B cell (primary cell): Measurements from ENCODE around the gene NPTN. TPM values are rescaled to one million over a fixed set of nuclear protein-coding genes. Genes with fewer than 3 reads are reported as not detected.

Experiments
- ATAC-seq: fragments of 200-7000 bp; cut with Tn5 transposase; one replicate; pipeline ENCODE4 v1.10.0; 2021; ENCODE audit warnings: low read depth, mild to moderate bottlenecking, moderate number of reproducible peaks, moderate library complexity
- CTCF ChIA-PET: fragments of 350-600 bp; sonication (Branson Sonifier 250); formaldehyde crosslinking; loops from one replicate; lab custom pipeline; 2021; ENCODE audit warnings: antibody characterized with exemption, inconsistent platforms; lab: Charles Lee
- POLR2A ChIA-PET: fragments of 350-600 bp; sonication (Branson Sonifier 250); formaldehyde crosslinking; loops from one replicate; lab custom pipeline; 2021; ENCODE audit warnings: antibody characterized with exemption; lab: Charles Lee
- DNase-seq: peaks from one replicate; pipeline ENCODE4 v3.0.0; 2013
- H2AFZ ChIP-seq: 2 replicates; pipeline ENCODE4 v1.6.1; 2012; ENCODE audit warnings: mild to moderate bottlenecking, low read depth, low read length; ENCODE audit not compliant: insufficient read depth, poor library complexity, severe bottlenecking
- H3K27ac ChIP-seq, 2 donors: 1 replicate in 1 of 2; 2 replicates in 1 of 2; pipeline ENCODE4 v1.5.1; 2012 to 2013; ENCODE audit warnings: low read length in 2 of 2, mild to moderate bottlenecking in 2 of 2, moderate library complexity in 1 of 2
- H3K27me3 ChIP-seq, 4 experiments: fragments of 200-600 bp in 1 of 4; sonication (generic) in 1 of 4; replicated peaks in 1 of 4; 1 replicate in 2 of 4; 2 replicates in 2 of 4; pipeline versions ENCODE4 v1.6.1 to v1.7.0; 2013 to 2016; ENCODE audit warnings: low read length in 3 of 4, mild to moderate bottlenecking in 2 of 4, mixed read lengths in 1 of 4, moderate library complexity in 1 of 4; ENCODE audit not compliant: insufficient read depth in 4 of 4, control insufficient read depth in 3 of 4; ENCODE audit errors: control extremely low read depth in 1 of 4
- H3K36me3 ChIP-seq, 2 experiments: replicated peaks in 1 of 2; 1 replicate in 1 of 2; 2 replicates in 1 of 2; pipeline versions ENCODE4 v1.6.1 to v1.7.1; 2013; ENCODE audit warnings: low read length in 1 of 2; ENCODE audit not compliant: insufficient read depth in 2 of 2, control insufficient read depth in 1 of 2; ENCODE audit errors: control extremely low read depth in 1 of 2, extremely low read depth in 1 of 2
- H3K4me1 ChIP-seq, 2 donors: fragments of 200-600 bp in 1 of 2; sonication (generic) in 1 of 2; 1 replicate in 1 of 2; 2 replicates in 1 of 2; pipeline versions ENCODE4 v1.5.1 to v1.6.1; 2013 to 2017; ENCODE audit warnings: low read length in 2 of 2; ENCODE audit not compliant: control insufficient read depth in 2 of 2, insufficient read depth in 2 of 2
- H3K4me2 ChIP-seq: replicated peaks from 2 replicates; pipeline ENCODE3; 2012; ENCODE audit warnings: mild to moderate bottlenecking, low read depth, low read length; ENCODE audit not compliant: poor library complexity, severe bottlenecking
- H3K4me3 ChIP-seq, 5 experiments: fragments of 200-600 bp in 1 of 5; sonication (generic) in 1 of 5; 1 replicate in 3 of 5; 2 replicates in 2 of 5; pipeline versions ENCODE4 v1.5.1 to v1.7.0; 2011 to 2016; ENCODE audit warnings: low read length in 4 of 5, mild to moderate bottlenecking in 4 of 5, low read depth in 2 of 5, control low read depth in 1 of 5, moderate library complexity in 1 of 5; ENCODE audit not compliant: insufficient read depth in 1 of 5; ENCODE audit errors: control extremely low read depth in 1 of 5, extremely low read depth in 1 of 5
- H3K79me2 ChIP-seq: fragments of 200-600 bp; sonication (generic); one replicate; pipeline ENCODE4 v1.6.0; 2016; ENCODE audit warnings: low read length; ENCODE audit not compliant: control insufficient read depth, insufficient read depth
- H3K9ac ChIP-seq: fragments of 200-600 bp; sonication (generic); 2 replicates; pipeline ENCODE4 v1.6.1; 2017; ENCODE audit warnings: mild to moderate bottlenecking, low read length, moderate library complexity
- H3K9me3 ChIP-seq, 3 donors: one replicate each; pipeline versions ENCODE4 v1.6.1 to v1.7.1; 2013; ENCODE audit warnings: low read length in 2 of 3; ENCODE audit not compliant: control insufficient read depth in 2 of 3, insufficient read depth in 1 of 3; ENCODE audit errors: control extremely low read depth in 1 of 3
- H4K20me1 ChIP-seq: 2 replicates; pipeline ENCODE4 v1.6.0; 2012; ENCODE audit warnings: mild to moderate bottlenecking, low read length; ENCODE audit not compliant: insufficient read depth, control insufficient read depth, poor library complexity, severe bottlenecking
- H3K27ac Mint-ChIP-seq: one replicate; pipeline ENCODE4 v1.8.0; 2021; ENCODE audit warnings: mixed read lengths
- H3K27me3 Mint-ChIP-seq: one replicate; pipeline ENCODE4 v1.8.0; 2021; ENCODE audit warnings: mixed read lengths
- H3K4me1 Mint-ChIP-seq: one replicate; pipeline ENCODE4 v1.8.0; 2021; ENCODE audit warnings: mixed read lengths
- H3K4me3 Mint-ChIP-seq: one replicate; pipeline ENCODE4 v1.8.0; 2021; ENCODE audit warnings: mixed read lengths
- H3K9me3 Mint-ChIP-seq: one replicate; pipeline ENCODE4 v1.8.0; 2022; ENCODE audit warnings: mixed read lengths; ENCODE audit not compliant: insufficient read depth
- CTCF ChIP-seq: fragments of 200-600 bp; IDR thresholded peaks from one replicate; pipeline ENCODE4 v1.8.0; 2022; ENCODE audit warnings: antibody characterized with exemption, mild to moderate bottlenecking
- EZH2 ChIP-seq: IDR thresholded peaks from 2 replicates; pipeline ENCODE4 v1.6.1; 2012; ENCODE audit warnings: borderline replicate concordance, low read depth, mild to moderate bottlenecking, moderate library complexity, low read length; ENCODE audit not compliant: insufficient read depth, poor library complexity, severe bottlenecking
- WGBS: methylation state at CpG from one replicate; pipeline ENCODE4 v1.1.5; 2013; ENCODE audit warnings: missing lambda C conversion rate; ENCODE audit not compliant: insufficient coverage; 5-methylcytosine and 5-hydroxymethylcytosine counted together
- intact Hi-C: fragments of 100-400 bp; cut with micrococcal nuclease; formaldehyde crosslinking; loops from one replicate; pipeline ENCODE4 v1.10.0; 2022
- polyA plus RNA-seq: library from polyadenylated mRNA; depleted of rRNA; stranded (reverse); fragments of >200 nt; gene quantifications from 2 replicates; pipeline ENCODE4 v1.2.3, GENCODE V29; 2012
- total RNA-seq, 2 donors: library from RNA; stranded (reverse); fragments of 120-200 nt in 1 of 2; gene quantifications; 1 replicate in 1 of 2; 2 replicates in 1 of 2; pipeline versions ENCODE4 v1.2.3 to v1.2.4, GENCODE V29; 2013 to 2022

The NPTN gene
- total and polyA plus RNA-seq, 2 donors (not counting 1 experiment from before 2014, with no cell fraction given), result 23.5 to 40.5 TPM

- Histone ChIP-seq H3K9ac (no peak overlapping the region), H3K36me3 (no peaks in the 10 kb centered on the region), H3K79me2 (peaks cover 3% of the 10 kb centered on the region), H4K20me1 (peaks cover 2% of the 10 kb centered on the region), H3K9me3 (peaks cover 3 to 20% (median 4%) of the 10 kb centered on the region in 3 donors), H3K27ac (no peak overlapping the region), H3K27me3 (peaks cover 0 to 8% (median 6%) of the 10 kb centered on the region in 4 experiments), H2AFZ (no peak overlapping the region), H3K4me2 (no peak overlapping the region), H3K4me3 (no peak overlapping the region), H3K4me1 (peaks cover 0 to 15% of the 10 kb centered on the region in 2 donors)
- Mint-ChIP-seq H3K4me1 (peaks cover 17% of the 10 kb centered on the region), H3K4me3 (no peak overlapping the region), H3K9me3 (peaks cover 13% of the 10 kb centered on the region), H3K27ac (no peak overlapping the region), H3K27me3 (peaks cover 21% of the 10 kb centered on the region)
- ATAC-seq (no peak), DNase-seq (peak; percentile 21)
- intact Hi-C loops, result loop anchor here (2.0 to 10.0 kb wide), 7 partner anchors 63 to 1520 kb away; partner anchors contain the start of genes ARIH1, HEXA, MYO9A and NEO1
- 86% methylated on average over 2 of the region's 2 CpGs for WGBS
- CTCF ChIA-PET, result interaction anchor here (0.6 to 6.1 kb wide), 14 partner anchors 8 to 398 kb away, joined by 3 to 81 read pairs (median 7); no protein-coding TSS in a partner anchor
- no peak for TF ChIP-seq CTCF
- TF ChIP-seq EZH2, result no peak
- POLR2A ChIA-PET, result interaction anchor here (0.6 kb wide), 1 partner anchor 9 kb away, joined by 3 read pairs; no protein-coding TSS in a partner anchor
These were observed 4.3 kb upstream of the NPTN start for GRCh38 chr15:73637527-73637926.

DNA sequence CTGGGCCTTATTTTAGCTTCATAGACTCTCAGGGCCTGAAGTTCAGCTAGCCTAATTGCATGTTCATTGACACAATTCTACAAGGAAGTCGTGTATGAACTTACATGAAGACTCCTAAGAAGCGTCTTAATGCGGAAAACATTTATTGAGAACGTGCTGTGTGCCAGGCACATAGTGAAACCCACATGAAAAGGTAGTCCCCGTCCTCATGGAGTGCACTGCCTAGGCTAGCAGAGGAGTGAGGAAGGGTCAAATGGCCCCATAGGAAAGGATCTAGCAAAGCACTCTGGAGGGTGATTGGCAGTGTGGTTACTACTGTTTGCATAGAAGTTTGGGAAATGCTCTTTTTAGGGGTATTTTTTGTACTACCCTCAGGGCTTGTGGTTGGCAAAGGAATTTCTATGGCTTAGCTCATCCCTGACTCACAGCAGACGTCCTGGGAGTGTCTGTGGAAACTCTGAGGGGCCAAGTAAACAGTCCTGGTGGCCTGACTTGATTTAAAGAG lies 854 bp upstream of the NPTN start:
- Histone ChIP-seq H3K36me3 (no peaks in the 10 kb centered on the region), H3K27ac (no peak overlapping the region), H3K4me1 (peaks cover 30% of the 10 kb centered on the region in 2 donors), H3K4me2 (peak overlapping the region; percentile 95), H4K20me1 (peaks cover 26% of the 10 kb centered on the region), H3K4me3 (peak overlapping the region in 3 of 5 experiments; percentile 48 to 85 (median 73)), H3K79me2 (peaks cover 36% of the 10 kb centered on the region), H3K27me3 (peaks cover 0 to 4% (median 0%) of the 10 kb centered on the region in 4 experiments), H2AFZ (peak overlapping the region; percentile 74), H3K9me3 (peaks cover 0 to 16% (median 2%) of the 10 kb centered on the region in 3 donors), H3K9ac (no peak overlapping the region)
- intact Hi-C loops, result loop anchor here (5.0 to 10.0 kb wide), 5 partner anchors 579 to 1259 kb away; partner anchors contain the start of genes ARID3B, ARIH1, BBS4 and HEXA
- 77% methylated on average over 6 of the region's 6 CpGs for WGBS
- Mint-ChIP-seq H3K4me3 (peak overlapping the region; percentile 87), H3K27ac (peak overlapping the region; percentile 81), H3K27me3 (no peaks in the 10 kb centered on the region), H3K9me3 (peaks cover 7% of the 10 kb centered on the region), H3K4me1 (peaks cover 51% of the 10 kb centered on the region)
- ATAC-seq (no peak), DNase-seq (no peak)
- CTCF ChIA-PET, result interaction anchor here (1.3 to 6.1 kb wide), 4 partner anchors 9 to 72 kb away, joined by 5 to 81 read pairs (median 16); no protein-coding TSS in a partner anchor
- TF ChIP-seq EZH2 (no peak), CTCF (no peak)
- POLR2A ChIA-PET, result no interaction called here
